ENCODE measurements around the gene SMCO2. TPM values are rescaled to one million over a fixed set of nuclear protein-coding genes. Genes with fewer than 3 reads are reported as not detected.

Gene SMCO2
- polyA plus RNA-seq, 3 donors: 17.4 TPM; not detected in 2

DNA sequence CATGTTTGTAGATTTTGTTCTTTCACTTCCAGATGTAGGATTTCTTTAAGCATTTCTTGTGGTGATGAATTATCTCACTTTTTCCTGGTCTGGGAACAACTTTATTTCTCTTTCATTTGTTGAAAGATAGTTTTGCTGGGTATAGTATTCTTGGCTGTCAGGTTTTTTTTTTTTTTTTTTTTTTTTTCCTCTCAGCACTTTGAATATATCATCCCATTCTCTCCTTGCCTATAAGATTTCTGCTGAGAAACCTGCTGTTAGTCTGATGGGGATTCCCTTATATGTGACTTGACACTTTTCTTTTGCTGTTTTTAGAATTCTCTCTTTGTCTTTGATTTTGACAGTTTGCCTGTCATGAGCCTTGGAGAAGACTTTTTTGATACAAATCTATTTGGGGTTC is 30.5 kb downstream of the SMCO2 start:
- H3K27me3 Mint-ChIP-seq (ENCODE audit: low read depth in 3 of 3): peaks cover 0 to 4% (median 0%) of the 10 kb centered on the region in 3 donors
- H3K36me3 ChIP-seq (replicated peaks in 1 of 2; ENCODE audit: control insufficient read depth in 1 of 2, insufficient read depth in 2 of 2, low read length in 2 of 2): no peaks in the 10 kb centered on the region
- H3K4me2 ChIP-seq (replicated peaks; ENCODE audit: extremely low read depth, low read length, poor library complexity, severe bottlenecking): no peak overlapping the region
- no peak overlapping the region for H2AFZ ChIP-seq (ENCODE audit: insufficient read depth, low read depth, low read length, poor library complexity, severe bottlenecking)
- no peak overlapping the region for H3K9ac ChIP-seq (ENCODE audit: insufficient read depth, low read length, poor library complexity, severe bottlenecking)
- intact Hi-C loops (cut with micrococcal nuclease): no loop called here
- TF ChIP-seq, protein P1, sequence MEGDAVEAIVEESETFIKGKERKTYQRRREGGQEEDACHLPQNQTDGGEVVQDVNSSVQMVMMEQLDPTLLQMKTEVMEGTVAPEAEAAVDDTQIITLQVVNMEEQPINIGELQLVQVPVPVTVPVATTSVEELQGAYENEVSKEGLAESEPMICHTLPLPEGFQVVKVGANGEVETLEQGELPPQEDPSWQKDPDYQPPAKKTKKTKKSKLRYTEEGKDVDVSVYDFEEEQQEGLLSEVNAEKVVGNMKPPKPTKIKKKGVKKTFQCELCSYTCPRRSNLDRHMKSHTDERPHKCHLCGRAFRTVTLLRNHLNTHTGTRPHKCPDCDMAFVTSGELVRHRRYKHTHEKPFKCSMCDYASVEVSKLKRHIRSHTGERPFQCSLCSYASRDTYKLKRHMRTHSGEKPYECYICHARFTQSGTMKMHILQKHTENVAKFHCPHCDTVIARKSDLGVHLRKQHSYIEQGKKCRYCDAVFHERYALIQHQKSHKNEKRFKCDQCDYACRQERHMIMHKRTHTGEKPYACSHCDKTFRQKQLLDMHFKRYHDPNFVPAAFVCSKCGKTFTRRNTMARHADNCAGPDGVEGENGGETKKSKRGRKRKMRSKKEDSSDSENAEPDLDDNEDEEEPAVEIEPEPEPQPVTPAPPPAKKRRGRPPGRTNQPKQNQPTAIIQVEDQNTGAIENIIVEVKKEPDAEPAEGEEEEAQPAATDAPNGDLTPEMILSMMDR (IDR thresholded peaks at IDR 0.05): no peak
- DNase-seq: no peak
- no peaks in the 10 kb centered on the region for H3K27me3 ChIP-seq (ENCODE audit: control insufficient read depth in 2 of 2, insufficient read depth in 2 of 2, low read length in 2 of 2)
- no peaks in the 10 kb centered on the region for H3K4me1 ChIP-seq (ENCODE audit: control insufficient read depth in 1 of 2, insufficient read depth in 2 of 2, low read length in 2 of 2)
- no peak overlapping the region for H3K4me3 ChIP-seq (replicated peaks in 1 of 3; ENCODE audit: low read depth in 2 of 3, low read length in 3 of 3)
- no peak overlapping the region for H3K27ac ChIP-seq (ENCODE audit: low read depth in 1 of 2, low read length in 2 of 2)
- peaks cover 2% of the 10 kb centered on the region for H3K4me1 Mint-ChIP-seq
- H3K4me3 Mint-ChIP-seq: no peak overlapping the region
- H3K79me2 ChIP-seq (ENCODE audit: insufficient read depth, low read length): no peaks in the 10 kb centered on the region
- peaks cover 23 to 34% of the 10 kb centered on the region in 2 donors for H3K9me3 ChIP-seq (replicated peaks in 1 of 2; ENCODE audit: control insufficient read depth in 1 of 2, insufficient read depth in 1 of 2, low read length in 2 of 2)
- H3K9me3 Mint-ChIP-seq: peaks cover 26 to 43% (median 29%) of the 10 kb centered on the region in 7 donors
- H4K20me1 ChIP-seq (ENCODE audit: insufficient read depth, low read length): no peaks in the 10 kb centered on the region
- no peak overlapping the region for H3K27ac Mint-ChIP-seq
- peaks cover 0 to 4% of the 10 kb centered on the region in 2 donors for H3K36me3 Mint-ChIP-seq

DNA sequence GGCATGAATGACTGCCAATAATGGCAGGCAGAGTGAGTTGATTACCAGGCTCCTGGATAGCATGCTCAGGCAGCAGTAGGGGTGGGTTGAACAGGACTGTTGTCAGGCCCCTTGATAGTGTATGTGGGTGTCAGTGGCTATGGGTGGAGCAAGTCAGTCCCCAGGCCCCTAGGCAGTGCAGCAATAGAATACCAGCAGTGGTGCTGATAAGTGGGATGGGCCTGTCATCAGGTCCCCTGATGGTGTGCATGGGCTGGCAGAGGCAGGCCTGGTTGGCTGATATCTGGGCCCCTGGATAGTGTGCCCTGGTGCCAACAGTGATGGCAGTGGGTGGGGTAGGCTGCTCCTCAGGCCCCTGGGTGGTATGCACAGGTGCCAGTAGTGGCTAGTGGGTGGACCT is 32.4 kb downstream of the SMCO2 start:
- Histone ChIP-seq H3K79me2 (ENCODE audit: insufficient read depth, low read length) (no peaks in the 10 kb centered on the region), H3K4me2 (replicated peaks; ENCODE audit: extremely low read depth, low read length, poor library complexity, severe bottlenecking) (no peak overlapping the region), H4K20me1 (ENCODE audit: insufficient read depth, low read length) (no peaks in the 10 kb centered on the region), H3K27ac (ENCODE audit: low read depth in 1 of 2, low read length in 2 of 2) (no peak overlapping the region), H3K27me3 (ENCODE audit: control insufficient read depth in 2 of 2, insufficient read depth in 2 of 2, low read length in 2 of 2) (no peaks in the 10 kb centered on the region), H3K4me3 (replicated peaks in 1 of 3; ENCODE audit: low read depth in 2 of 3, low read length in 3 of 3) (no peak overlapping the region), H3K9me3 (replicated peaks in 1 of 2; ENCODE audit: control insufficient read depth in 1 of 2, insufficient read depth in 1 of 2, low read length in 2 of 2) (peaks cover 23 to 34% of the 10 kb centered on the region in 2 donors), H3K4me1 (ENCODE audit: control insufficient read depth in 1 of 2, insufficient read depth in 2 of 2, low read length in 2 of 2) (no peaks in the 10 kb centered on the region), H3K9ac (ENCODE audit: insufficient read depth, low read length, poor library complexity, severe bottlenecking) (no peak overlapping the region), H2AFZ (ENCODE audit: insufficient read depth, low read depth, low read length, poor library complexity, severe bottlenecking) (no peak overlapping the region), H3K36me3 (replicated peaks in 1 of 2; ENCODE audit: control insufficient read depth in 1 of 2, insufficient read depth in 2 of 2, low read length in 2 of 2) (no peaks in the 10 kb centered on the region)
- Mint-ChIP-seq H3K36me3 (peaks cover 0 to 4% of the 10 kb centered on the region in 2 donors), H3K27me3 (ENCODE audit: low read depth in 3 of 3) (peaks cover 0 to 2% (median 0%) of the 10 kb centered on the region in 3 donors), H3K27ac (no peak overlapping the region), H3K9me3 (peaks cover 26 to 43% (median 29%) of the 10 kb centered on the region in 7 donors), H3K4me1 (peaks cover 2% of the 10 kb centered on the region), H3K4me3 (no peak overlapping the region)
- TF ChIP-seq, protein P1 (IDR thresholded peaks at IDR 0.05): no peak
- intact Hi-C loops (cut with micrococcal nuclease): no loop called here
- no peak for DNase-seq
